Tibial nerve (tissue), 3 donors: ENCODE results near the gene ALDH1L1.

Experiments
- POLR2A ChIP-seq, 2 donors: fragments of 450-650 bp; IDR thresholded peaks; one replicate each; pipeline ENCODE4 v1.6.1; 2017; ENCODE audit warnings: antibody characterized with exemption in 2 of 2, mild to moderate bottlenecking in 2 of 2, moderate library complexity in 2 of 2
- TF ChIP-seq, protein P1 (sequence below), 5 experiments: fragments of 200-600 bp in 3 of 5; fragments of 450-650 bp in 2 of 5; sonication (generic) in 3 of 5; IDR thresholded peaks; one replicate each; pipeline ENCODE4 v1.5.1; 2016 to 2019; ENCODE audit warnings: antibody characterized with exemption in 5 of 5, mild to moderate bottlenecking in 3 of 5, moderate library complexity in 2 of 5

DNA sequence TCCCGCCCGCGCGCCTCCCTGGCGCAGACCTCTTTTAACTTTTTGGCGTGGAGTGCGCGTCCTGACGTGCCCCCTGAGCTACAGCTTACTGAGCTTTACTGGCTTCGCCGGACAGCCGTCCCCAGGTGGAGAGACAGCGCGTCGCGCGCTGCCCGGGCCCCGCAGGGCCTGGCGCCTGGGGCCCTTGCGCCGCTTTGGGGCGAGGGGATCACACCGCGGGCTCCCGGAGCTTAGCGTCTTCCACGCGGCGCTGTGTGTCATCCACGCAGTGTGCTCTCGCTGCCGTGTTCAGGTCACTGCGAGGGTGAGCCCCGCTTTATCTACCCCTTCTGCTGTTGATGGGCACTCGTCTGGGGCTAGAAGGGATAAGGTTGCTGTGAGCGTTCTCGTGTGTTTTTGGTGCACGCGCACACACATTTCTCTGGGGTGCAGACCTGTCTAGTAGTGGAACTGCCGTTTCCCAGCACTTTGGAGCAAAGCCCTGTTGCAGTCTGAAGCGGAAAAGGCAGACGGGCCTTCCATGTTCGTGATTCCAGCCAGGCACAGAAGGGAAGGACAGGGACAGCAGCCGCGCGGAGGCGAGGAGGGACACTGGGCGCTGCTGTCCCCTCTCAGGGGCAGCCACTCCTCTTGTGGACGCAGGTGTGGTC, 33.1 kb upstream of the ALDH1L1 start:
- TF ChIP-seq, protein P1, sequence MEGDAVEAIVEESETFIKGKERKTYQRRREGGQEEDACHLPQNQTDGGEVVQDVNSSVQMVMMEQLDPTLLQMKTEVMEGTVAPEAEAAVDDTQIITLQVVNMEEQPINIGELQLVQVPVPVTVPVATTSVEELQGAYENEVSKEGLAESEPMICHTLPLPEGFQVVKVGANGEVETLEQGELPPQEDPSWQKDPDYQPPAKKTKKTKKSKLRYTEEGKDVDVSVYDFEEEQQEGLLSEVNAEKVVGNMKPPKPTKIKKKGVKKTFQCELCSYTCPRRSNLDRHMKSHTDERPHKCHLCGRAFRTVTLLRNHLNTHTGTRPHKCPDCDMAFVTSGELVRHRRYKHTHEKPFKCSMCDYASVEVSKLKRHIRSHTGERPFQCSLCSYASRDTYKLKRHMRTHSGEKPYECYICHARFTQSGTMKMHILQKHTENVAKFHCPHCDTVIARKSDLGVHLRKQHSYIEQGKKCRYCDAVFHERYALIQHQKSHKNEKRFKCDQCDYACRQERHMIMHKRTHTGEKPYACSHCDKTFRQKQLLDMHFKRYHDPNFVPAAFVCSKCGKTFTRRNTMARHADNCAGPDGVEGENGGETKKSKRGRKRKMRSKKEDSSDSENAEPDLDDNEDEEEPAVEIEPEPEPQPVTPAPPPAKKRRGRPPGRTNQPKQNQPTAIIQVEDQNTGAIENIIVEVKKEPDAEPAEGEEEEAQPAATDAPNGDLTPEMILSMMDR (IDR thresholded peaks at IDR 0.05), result peak in 1 of 5 experiments; percentile 8
- TF ChIP-seq POLR2A (IDR thresholded peaks at IDR 0.05), result no peak
